Loucy (cell line): Measurements from ENCODE around the gene ANGPT4.

ENCODE experiments used
- H2AFZ ChIP-seq: fragments of 200-600 bp; sonication (generic); 2 replicates; pipeline ENCODE4 v1.6.0; 2016; ENCODE audit warnings: antibody characterized with exemption, mild to moderate bottlenecking, low read length, moderate library complexity
- H3F3A ChIP-seq: fragments of 200-600 bp; 2 replicates; pipeline ENCODE4 v1.6.0; 2016; ENCODE audit warnings: antibody characterized with exemption, low read depth, mild to moderate bottlenecking
- H3K27me3 ChIP-seq: fragments of 200-600 bp; sonication (generic); 2 replicates; pipeline ENCODE4 v1.6.1; 2014; ENCODE audit warnings: low read length, mild to moderate bottlenecking; ENCODE audit not compliant: insufficient read depth, poor library complexity, severe bottlenecking
- H3K36me3 ChIP-seq: fragments of 200-600 bp; sonication (generic); 2 replicates; pipeline ENCODE4 v1.6.1; 2016; ENCODE audit warnings: low read length; ENCODE audit not compliant: insufficient read depth
- H3K4me1 ChIP-seq: fragments of 200-600 bp; sonication (generic); 2 replicates; pipeline ENCODE4 v1.5.1; 2014; ENCODE audit warnings: low read length, mild to moderate bottlenecking; ENCODE audit not compliant: insufficient read depth, poor library complexity, severe bottlenecking
- H3K4me2 ChIP-seq: fragments of 200-600 bp; sonication (generic); 2 replicates; pipeline ENCODE4 v1.6.0; 2014; ENCODE audit warnings: antibody characterized with exemption, low read length, low read depth, mild to moderate bottlenecking; ENCODE audit not compliant: poor library complexity, severe bottlenecking
- H3K4me3 ChIP-seq: fragments of 200-600 bp; sonication (generic); 2 replicates; pipeline ENCODE4 v1.5.1; 2014; ENCODE audit warnings: low read length, mild to moderate bottlenecking, mixed read lengths; ENCODE audit not compliant: poor library complexity, severe bottlenecking
- H3K79me2 ChIP-seq: fragments of 200-600 bp; sonication (generic); 2 replicates; pipeline ENCODE4 v1.6.1; 2014; ENCODE audit warnings: low read length; ENCODE audit not compliant: insufficient read depth
- H3K9ac ChIP-seq: fragments of 200-600 bp; sonication (generic); 2 replicates; pipeline ENCODE4 v1.6.0; 2014; ENCODE audit warnings: mild to moderate bottlenecking, low read depth, low read length, moderate library complexity; ENCODE audit not compliant: poor library complexity, severe bottlenecking
- H3K9me2 ChIP-seq: fragments of 200-600 bp; sonication (generic); replicated peaks from 2 replicates; pipeline ENCODE4 v1.6.1; 2016; ENCODE audit warnings: low read depth, low read length, mixed read lengths
- H3K9me3 ChIP-seq: fragments of 200-600 bp; sonication (generic); 2 replicates; pipeline ENCODE4 v1.6.1; 2014; ENCODE audit warnings: mild to moderate bottlenecking, antibody characterized with exemption, low read length, low read depth; ENCODE audit not compliant: insufficient read depth
- H4K20me1 ChIP-seq: fragments of 200-600 bp; sonication (generic); 2 replicates; pipeline ENCODE4 v1.6.0; 2014; ENCODE audit warnings: antibody characterized with exemption, low read length, mild to moderate bottlenecking; ENCODE audit not compliant: insufficient read depth, poor library complexity, severe bottlenecking
- EZH2phosphoT487 ChIP-seq: fragments of 200-600 bp; IDR thresholded peaks from 2 replicates; pipeline ENCODE4 v1.6.1; 2018; ENCODE audit warnings: antibody characterized with exemption, mild to moderate bottlenecking, moderate library complexity, borderline replicate concordance
- TF ChIP-seq, protein P1 (sequence below): fragments of 200-600 bp; sonication (generic); conservative IDR thresholded peaks from 2 replicates; pipeline ENCODE4 v1.5.1; 2014; ENCODE audit warnings: mild to moderate bottlenecking, antibody characterized with exemption, low read length

ANGPT4 gene

DNA sequence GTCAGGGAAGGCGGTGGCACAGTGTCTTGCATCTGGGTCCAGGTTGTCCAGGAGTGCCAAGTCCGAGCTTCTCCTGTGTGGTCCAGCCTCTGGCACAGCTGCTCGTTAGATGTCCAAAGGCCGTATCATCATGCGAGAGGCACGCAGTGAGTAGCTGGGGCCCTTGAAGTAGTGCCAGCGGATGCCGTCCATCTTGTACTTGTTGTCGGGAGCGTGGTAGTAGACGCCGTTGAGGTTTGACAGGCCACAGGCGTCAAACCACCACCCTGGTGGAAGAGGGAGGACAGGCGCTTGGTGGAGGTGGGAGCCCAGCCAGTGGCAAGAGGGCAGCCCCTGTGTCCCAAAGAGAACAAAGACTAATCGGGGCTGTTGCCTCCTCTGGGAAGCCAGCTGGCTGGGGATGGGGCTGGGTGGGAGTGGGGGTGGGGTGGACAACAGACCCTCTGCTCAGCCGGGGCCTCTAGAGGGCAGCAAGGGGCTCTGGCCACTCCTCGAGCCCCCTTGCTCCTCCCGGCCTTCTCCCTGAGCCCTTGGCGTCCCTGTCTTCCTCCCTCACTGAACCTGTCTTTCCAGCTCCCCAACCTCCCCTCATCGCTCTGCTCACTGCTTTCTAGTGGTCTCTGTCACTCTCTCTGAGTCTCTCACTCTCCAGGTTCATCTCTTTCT lies 43.1 kb downstream of the ANGPT4 start:
- Histone ChIP-seq H4K20me1 (no peaks in the 10 kb centered on the region), H3K36me3 (no peaks in the 10 kb centered on the region), H3K9me2 (no peaks in the 10 kb centered on the region), H3K79me2 (no peaks in the 10 kb centered on the region), H3K4me2 (no peak overlapping the region), H3K9ac (no peak overlapping the region), H3K9me3 (no peaks in the 10 kb centered on the region), H3K4me1 (no peaks in the 10 kb centered on the region), H3K4me3 (no peak overlapping the region), H3K27me3 (no peaks in the 10 kb centered on the region), H3F3A (no peaks in the 10 kb centered on the region), H2AFZ (no peak overlapping the region)
- TF ChIP-seq EZH2phosphoT487: no peak
- TF ChIP-seq, protein P1, sequence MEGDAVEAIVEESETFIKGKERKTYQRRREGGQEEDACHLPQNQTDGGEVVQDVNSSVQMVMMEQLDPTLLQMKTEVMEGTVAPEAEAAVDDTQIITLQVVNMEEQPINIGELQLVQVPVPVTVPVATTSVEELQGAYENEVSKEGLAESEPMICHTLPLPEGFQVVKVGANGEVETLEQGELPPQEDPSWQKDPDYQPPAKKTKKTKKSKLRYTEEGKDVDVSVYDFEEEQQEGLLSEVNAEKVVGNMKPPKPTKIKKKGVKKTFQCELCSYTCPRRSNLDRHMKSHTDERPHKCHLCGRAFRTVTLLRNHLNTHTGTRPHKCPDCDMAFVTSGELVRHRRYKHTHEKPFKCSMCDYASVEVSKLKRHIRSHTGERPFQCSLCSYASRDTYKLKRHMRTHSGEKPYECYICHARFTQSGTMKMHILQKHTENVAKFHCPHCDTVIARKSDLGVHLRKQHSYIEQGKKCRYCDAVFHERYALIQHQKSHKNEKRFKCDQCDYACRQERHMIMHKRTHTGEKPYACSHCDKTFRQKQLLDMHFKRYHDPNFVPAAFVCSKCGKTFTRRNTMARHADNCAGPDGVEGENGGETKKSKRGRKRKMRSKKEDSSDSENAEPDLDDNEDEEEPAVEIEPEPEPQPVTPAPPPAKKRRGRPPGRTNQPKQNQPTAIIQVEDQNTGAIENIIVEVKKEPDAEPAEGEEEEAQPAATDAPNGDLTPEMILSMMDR: peak; percentile 34; the same call in 1 of the 2 replicates

DNA sequence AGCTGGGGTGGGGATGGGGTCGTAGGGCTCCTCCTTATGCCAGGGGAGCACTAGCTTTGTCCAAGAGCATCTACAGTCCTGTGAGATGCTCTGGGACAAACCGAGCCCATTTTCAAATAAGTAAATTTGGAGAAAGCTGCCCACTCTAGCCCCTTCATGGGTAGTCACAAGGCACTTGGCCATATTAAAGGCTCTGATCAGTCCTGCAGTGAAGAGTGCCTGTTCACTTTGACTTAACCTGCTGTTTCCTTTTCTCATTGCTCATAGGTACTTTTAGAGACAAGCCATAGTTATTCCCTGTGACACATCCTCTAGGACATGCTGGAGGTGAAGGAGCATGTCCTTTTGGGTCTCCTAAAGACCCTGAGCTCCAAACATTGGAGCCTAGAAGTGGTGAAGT lies 44.2 kb downstream of the ANGPT4 start:
- no peaks in the 10 kb centered on the region for H3K9me2 ChIP-seq
- no peaks in the 10 kb centered on the region for H3K79me2 ChIP-seq
- no peaks in the 10 kb centered on the region for H3K36me3 ChIP-seq
- no peaks in the 10 kb centered on the region for H3K27me3 ChIP-seq
- H3K4me2 ChIP-seq: no peak overlapping the region
- TF ChIP-seq, protein P1: no peak
- TF ChIP-seq EZH2phosphoT487: no peak
- no peak overlapping the region for H3K4me3 ChIP-seq
- no peaks in the 10 kb centered on the region for H3F3A ChIP-seq
- no peaks in the 10 kb centered on the region for H3K4me1 ChIP-seq
- no peaks in the 10 kb centered on the region for H3K9me3 ChIP-seq
- H2AFZ ChIP-seq: no peak overlapping the region
- H4K20me1 ChIP-seq: no peaks in the 10 kb centered on the region
- no peak overlapping the region for H3K9ac ChIP-seq

DNA sequence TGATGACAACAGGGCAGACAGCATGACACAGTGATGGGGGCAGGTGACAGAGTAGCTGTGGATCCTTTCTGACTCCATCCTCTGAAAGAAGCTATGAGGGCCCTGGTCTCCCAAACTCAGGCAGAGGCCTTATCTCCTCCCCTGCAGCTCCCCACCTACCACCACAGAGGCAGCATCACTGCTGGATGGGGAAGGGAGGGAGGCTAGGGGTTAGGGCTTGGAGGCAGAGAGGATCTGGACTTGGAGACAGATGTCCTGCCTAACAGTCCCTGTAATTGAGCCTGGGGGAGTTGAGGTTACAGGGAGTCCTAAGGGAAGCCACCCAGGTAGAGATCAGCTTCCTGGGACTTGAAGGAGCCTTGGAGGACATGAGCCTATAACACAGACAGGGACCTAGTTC lies 44.7 kb downstream of the ANGPT4 start:
- Histone ChIP-seq H3K4me2 (no peak overlapping the region), H3K27me3 (no peaks in the 10 kb centered on the region), H3K9me2 (no peaks in the 10 kb centered on the region), H3F3A (no peaks in the 10 kb centered on the region), H3K9ac (no peak overlapping the region), H3K4me3 (no peak overlapping the region), H3K36me3 (no peaks in the 10 kb centered on the region), H4K20me1 (no peaks in the 10 kb centered on the region), H3K9me3 (no peaks in the 10 kb centered on the region), H3K79me2 (no peaks in the 10 kb centered on the region), H3K4me1 (no peaks in the 10 kb centered on the region), H2AFZ (no peak overlapping the region)
- TF ChIP-seq, protein P1: no peak
- no peak for TF ChIP-seq EZH2phosphoT487
